HepG2 (cell line): Measurements from ENCODE around the gene CTDSP1. TPM values are rescaled to one million over a fixed set of nuclear protein-coding genes. Genes with fewer than 3 reads are reported as not detected.

Source experiments
- ATAC-seq: fragments of 200-7000 bp; cut with Tn5 transposase; 3 replicates; pipeline ENCODE4 v1.9.1; 2020; ENCODE audit warnings: mild to moderate bottlenecking, moderate library complexity
- BruUV-seq: library from RNA; stranded (reverse); fragments of 400-500 nt; replicated peaks from 2 replicates; lab custom pipeline; 2021; lab: Mats Ljungman, UMichigan
- CTCF ChIA-PET: fragments of 300-600 bp; formaldehyde crosslinking; extraction: SDS; loops from one replicate; lab custom pipeline; 2021; ENCODE audit warnings: low total read pairs, inconsistent platforms, low intra/inter-chr PET ratio; lab: Yijun Ruan, JAX
- POLR2A ChIA-PET: fragments of 350-600 bp; sonication (Branson Sonifier 250); formaldehyde crosslinking; loops from one replicate; lab custom pipeline; 2020; ENCODE audit warnings: antibody characterized with exemption, inconsistent platforms; lab: Yijun Ruan, JAX
- DNase-seq: peaks from one replicate; pipeline ENCODE4 v3.0.0-alpha.2; 2015; ENCODE audit warnings: low spot score
- FAIRE-seq: peaks from 3 replicates; lab custom pipeline; 2011; peaks lifted over from hg19 to GRCh38; lab: Jason Lieb, UNC
- H2AFZ ChIP-seq: one replicate; pipeline ENCODE4 v1.6.1; 2011; ENCODE audit warnings: low read length, inconsistent platforms
- H3K27ac ChIP-seq: fragments of 300-600 bp; 3 replicates; pipeline ENCODE4 v1.8.0; 2011; ENCODE audit warnings: mixed run types, mild to moderate bottlenecking, mixed read lengths, low read length, inconsistent platforms; ENCODE audit not compliant: insufficient read depth; ENCODE audit errors: extremely low read length
- H3K27me3 ChIP-seq, 2 experiments: fragments of 200-600 bp in 1 of 2; 2 replicates in 1 of 2; 3 replicates in 1 of 2; pipeline versions ENCODE4 v1.6.0 to v1.8.0; 2011; ENCODE audit warnings: low read length in 2 of 2, mild to moderate bottlenecking in 2 of 2, moderate library complexity in 2 of 2, inconsistent platforms in 1 of 2; ENCODE audit not compliant: insufficient read depth in 2 of 2, control insufficient read depth in 1 of 2
- H3K36me3 ChIP-seq, 2 experiments: fragments of 200-600 bp in 1 of 2; replicated peaks in 1 of 2; 2 replicates in 1 of 2; 3 replicates in 1 of 2; pipeline versions ENCODE4 v1.5.1 to v1.8.0; 2011; ENCODE audit warnings: low read length in 2 of 2, inconsistent platforms in 1 of 2; ENCODE audit not compliant: insufficient read depth in 2 of 2, control insufficient read depth in 1 of 2
- H3K4me1 ChIP-seq: 2 replicates; pipeline ENCODE4 v1.5.1; 2012; ENCODE audit warnings: low read length, inconsistent platforms; ENCODE audit not compliant: insufficient read depth
- H3K4me2 ChIP-seq: 2 replicates; pipeline ENCODE4 v1.6.0; 2011; ENCODE audit warnings: low read depth, low read length, inconsistent platforms
- H3K4me3 ChIP-seq, 3 experiments: fragments of 200-600 bp in 1 of 3; sonication (generic), shearing (Covaris generic) in 1 of 3; replicated peaks in 1 of 3; 2 replicates each; pipeline ENCODE4 v1.5.1; 2011 to 2016; ENCODE audit warnings: low read length in 3 of 3, inconsistent platforms in 2 of 3, low read depth in 2 of 3, mild to moderate bottlenecking in 2 of 3, control low read depth in 1 of 3, mixed read lengths in 1 of 3; ENCODE audit not compliant: insufficient read depth in 1 of 3
- H3K79me2 ChIP-seq: one replicate; pipeline ENCODE4 v1.6.1; 2011; ENCODE audit warnings: low read length, inconsistent platforms; ENCODE audit not compliant: insufficient read depth
- H3K9ac ChIP-seq: 2 replicates; pipeline ENCODE4 v1.6.0; 2011; ENCODE audit warnings: mild to moderate bottlenecking, low read depth, low read length, inconsistent platforms; ENCODE audit not compliant: insufficient read depth
- H3K9me3 ChIP-seq: 2 replicates; pipeline ENCODE4 v1.5.1; 2012; ENCODE audit warnings: mild to moderate bottlenecking, low read length
- H4K20me1 ChIP-seq: 2 replicates; pipeline ENCODE4 v1.6.0; 2011; ENCODE audit warnings: inconsistent platforms, mild to moderate bottlenecking, low read length, moderate library complexity; ENCODE audit not compliant: insufficient read depth
- ATF4 ChIP-seq, 2 experiments: fragments of 450-650 bp in 1 of 2; sonication (generic) in 1 of 2; formaldehyde crosslinking; IDR thresholded peaks; 2 replicates each; pipeline versions ENCODE4 v1.5.0 to v1.8.0; 2020 to 2022; ENCODE audit warnings: mild to moderate bottlenecking in 1 of 2, missing genetic modification reagents in 1 of 2
- ETV6 ChIP-seq: sonication (generic); formaldehyde crosslinking; conservative IDR thresholded peaks from 2 replicates; pipeline ENCODE4 v1.4.0; 2020; ENCODE audit warnings: missing genetic modification reagents
- FOXP1 ChIP-seq, 2 experiments: fragments of 450-650 bp in 1 of 2; IDR thresholded peaks; 2 replicates each; pipeline ENCODE4 v1.6.1; 2017 to 2018; ENCODE audit warnings: antibody characterized with exemption in 1 of 2
- HNRNPL ChIP-seq: fragments of 200-400 bp; formaldehyde crosslinking; IDR thresholded peaks from 2 replicates; pipeline ENCODE4 v1.6.1; 2017; ENCODE audit warnings: mild to moderate bottlenecking, low read depth, low read length
- KDM5B ChIP-seq: sonication (generic); formaldehyde crosslinking; IDR thresholded peaks from 2 replicates; pipeline ENCODE4 v1.4.0; 2020; ENCODE audit warnings: missing genetic modification reagents, mild to moderate bottlenecking, borderline replicate concordance
- PAWR ChIP-seq: sonication (generic); formaldehyde crosslinking; IDR thresholded peaks from 2 replicates; pipeline ENCODE4 v1.4.0; 2020; ENCODE audit warnings: missing genetic modification reagents, mild to moderate bottlenecking, borderline replicate concordance
- POLR2A ChIP-seq, 2 experiments: IDR thresholded peaks; 2 replicates each; pipeline ENCODE4 v1.6.1; 2011; ENCODE audit warnings: low read depth in 2 of 2, low read length in 2 of 2, mild to moderate bottlenecking in 1 of 2, moderate library complexity in 1 of 2; ENCODE audit not compliant: insufficient read depth in 1 of 2
- RFX5 ChIP-seq: IDR thresholded peaks from 2 replicates; pipeline ENCODE4 v1.6.1; 2011; ENCODE audit warnings: low read depth, low read length, improper control_type of control experiment
- RFXAP ChIP-seq: sonication (generic); formaldehyde crosslinking; IDR thresholded peaks from 2 replicates; pipeline ENCODE4 v1.4.0; 2020; ENCODE audit warnings: missing genetic modification reagents, borderline replicate concordance
- TCF7 ChIP-seq: sonication (generic); IDR thresholded peaks from 2 replicates; pipeline ENCODE4 v1.6.1; 2016; ENCODE audit warnings: antibody characterized with exemption, low read depth
- ZNF460 ChIP-seq: sonication (generic); formaldehyde crosslinking; IDR thresholded peaks from 2 replicates; pipeline ENCODE4 v1.5.1; 2020; ENCODE audit warnings: missing genetic modification reagents, mild to moderate bottlenecking, borderline replicate concordance
- ZNF660 ChIP-seq: sonication (generic); formaldehyde crosslinking; IDR thresholded peaks from 2 replicates; pipeline ENCODE4 v1.5.1; 2020; ENCODE audit warnings: mild to moderate bottlenecking, low read depth, missing genetic modification reagents, borderline replicate concordance
- WGBS: methylation state at CpG from one replicate; pipeline ENCODE4 v1.1.6; 2017; ENCODE audit warnings: low lambda C conversion rate; 5-methylcytosine and 5-hydroxymethylcytosine counted together
- in situ Hi-C: cut with HindIII; loops from 2 replicates; pipeline ENCODE4 v1.10.0; 2017; ENCODE audit warnings: low pct_unique_long_range_greater_than_20kb; ENCODE audit not compliant: extremely low pct_ligation_motif_present
- intact Hi-C: fragments of 100-400 bp; cut with micrococcal nuclease; formaldehyde crosslinking; loops from one replicate; pipeline ENCODE4 v1.10.0; 2022; ENCODE audit not compliant: unreplicated experiment
- polyA plus RNA-seq, 8 experiments: library from polyadenylated mRNA; depleted of rRNA in 3 of 8; stranded (reverse) in 7 of 8; unstranded in 1 of 8; fragments of >200 nt; fragmentation: Illumina TruSeq in 4 of 8; extraction: Trizol in 4 of 8; gene quantifications; 2 replicates each; pipeline versions ENCODE4 v1.2.1 to v1.2.3, GENCODE V29; 2011 to 2016; ENCODE audit warnings: low read depth in 4 of 8, missing spikeins in 1 of 8, mixed read lengths in 1 of 8; ENCODE audit not compliant: insufficient read depth in 1 of 8
- total RNA-seq, 5 experiments: library from RNA; depleted of rRNA; stranded (reverse); fragments of >200 nt; fragmentation: Illumina TruSeq; extraction: Trizol; gene quantifications; 2 replicates each; pipeline ENCODE4 v1.2.3, GENCODE V29; 2016; ENCODE audit warnings: low read depth in 1 of 5
- TF ChIP-seq, protein P1 (sequence below): sonication (generic); formaldehyde crosslinking; IDR thresholded peaks from 2 replicates; pipeline ENCODE4; 2020; ENCODE audit warnings: missing genetic modification reagents, mild to moderate bottlenecking, borderline replicate concordance
- TF ChIP-seq, protein P2 (sequence below): sonication (generic); formaldehyde crosslinking; IDR thresholded peaks from 2 replicates; pipeline ENCODE4 v1.4.0; 2020; ENCODE audit warnings: missing genetic modification reagents
- TF ChIP-seq, protein P3 (sequence below), 2 experiments: sonication (generic) in 1 of 2; formaldehyde crosslinking in 1 of 2; IDR thresholded peaks; 2 replicates each; pipeline versions ENCODE4 v1.4.0 to v1.6.1; 2018 to 2020; ENCODE audit warnings: missing genetic modification reagents in 2 of 2, borderline replicate concordance in 1 of 2, low read depth in 1 of 2, mild to moderate bottlenecking in 1 of 2, missing biosample characterization in 1 of 2

CTDSP1 gene
- total and polyA plus RNA-seq, 2 of the 13 experiments (the other 11 are each of a cell fraction or from before 2014, with no cell fraction given), result 91.0 to 268 TPM

DNA sequence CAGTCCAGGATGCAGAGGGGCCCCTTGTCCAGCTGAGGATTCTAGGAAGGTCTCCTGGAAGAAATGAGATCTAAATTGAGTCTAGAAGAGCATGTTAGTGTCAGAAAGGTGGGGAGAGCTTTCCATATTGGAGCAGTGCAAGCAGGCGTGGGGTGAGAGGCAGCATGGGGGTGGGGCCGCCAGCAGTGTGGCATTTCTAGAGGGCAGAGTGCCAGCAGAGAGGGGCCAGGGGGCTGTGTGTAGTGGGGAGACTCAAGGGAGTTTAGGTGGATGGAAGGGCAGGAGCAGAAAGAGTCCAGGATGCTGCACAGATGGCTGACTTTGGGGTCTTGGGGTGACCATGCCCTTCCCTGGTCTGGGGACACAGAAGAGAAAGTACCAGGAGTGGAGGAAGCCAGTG, 21.4 kb downstream of the CTDSP1 start:
- 95% methylated on average over 2 of the region's 2 CpGs for WGBS
- Histone ChIP-seq H3K27ac (no peak overlapping the region), H3K36me3 (peaks cover 18 to 35% of the 10 kb centered on the region in 2 experiments; a peak in 4 of 5 replicates), H3K4me2 (peak overlapping the region; percentile 95), H3K9me3 (no peaks in the 10 kb centered on the region), H4K20me1 (peaks cover 11% of the 10 kb centered on the region; the same call in 1 of the 2 replicates), H3K79me2 (peaks cover 30% of the 10 kb centered on the region), H3K4me1 (peaks cover 57% of the 10 kb centered on the region), H3K9ac (no peak overlapping the region; the same call in 1 of the 2 replicates), H3K4me3 (peak overlapping the region in 1 of 3 experiments; percentile 89; a peak in 2 of 6 replicates), H3K27me3 (no peaks in the 10 kb centered on the region; a peak in 1 of 5 replicates), H2AFZ (no peak overlapping the region)
- CTCF ChIA-PET, result no interaction called here
- ATAC-seq, result no peak
- POLR2A ChIA-PET, result interaction anchor here (1.2 to 5.6 kb wide), 5 partner anchors 11 to 128 kb away, joined by 4 to 59 read pairs (median 8); partner anchors contain the start of gene CTDSP1
- no peak for FAIRE-seq
- in situ Hi-C loops, result no loop called here
- intact Hi-C loops, result no loop called here
- no peak for DNase-seq
- no TSS peak for BruUV-seq
- TF ChIP-seq PAWR (CRISPR knock-in tag), result no peak
- TF ChIP-seq, protein P1, sequence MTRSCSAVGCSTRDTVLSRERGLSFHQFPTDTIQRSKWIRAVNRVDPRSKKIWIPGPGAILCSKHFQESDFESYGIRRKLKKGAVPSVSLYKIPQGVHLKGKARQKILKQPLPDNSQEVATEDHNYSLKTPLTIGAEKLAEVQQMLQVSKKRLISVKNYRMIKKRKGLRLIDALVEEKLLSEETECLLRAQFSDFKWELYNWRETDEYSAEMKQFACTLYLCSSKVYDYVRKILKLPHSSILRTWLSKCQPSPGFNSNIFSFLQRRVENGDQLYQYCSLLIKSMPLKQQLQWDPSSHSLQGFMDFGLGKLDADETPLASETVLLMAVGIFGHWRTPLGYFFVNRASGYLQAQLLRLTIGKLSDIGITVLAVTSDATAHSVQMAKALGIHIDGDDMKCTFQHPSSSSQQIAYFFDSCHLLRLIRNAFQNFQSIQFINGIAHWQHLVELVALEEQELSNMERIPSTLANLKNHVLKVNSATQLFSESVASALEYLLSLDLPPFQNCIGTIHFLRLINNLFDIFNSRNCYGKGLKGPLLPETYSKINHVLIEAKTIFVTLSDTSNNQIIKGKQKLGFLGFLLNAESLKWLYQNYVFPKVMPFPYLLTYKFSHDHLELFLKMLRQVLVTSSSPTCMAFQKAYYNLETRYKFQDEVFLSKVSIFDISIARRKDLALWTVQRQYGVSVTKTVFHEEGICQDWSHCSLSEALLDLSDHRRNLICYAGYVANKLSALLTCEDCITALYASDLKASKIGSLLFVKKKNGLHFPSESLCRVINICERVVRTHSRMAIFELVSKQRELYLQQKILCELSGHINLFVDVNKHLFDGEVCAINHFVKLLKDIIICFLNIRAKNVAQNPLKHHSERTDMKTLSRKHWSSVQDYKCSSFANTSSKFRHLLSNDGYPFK (CRISPR knock-in tag), result peak; percentile 12; the same call in 1 of the 2 replicates
- no peak for TF ChIP-seq ZNF660 (CRISPR knock-in tag)
- no peak for TF ChIP-seq RFXAP (CRISPR knock-in tag)
- TF ChIP-seq ETV6 (CRISPR knock-in tag), result no peak
- no peak for TF ChIP-seq TCF7
- 0 out of 2 replicates have a peak, but pooled peaks have one; percentile 1 for TF ChIP-seq KDM5B
- no peak for TF ChIP-seq ZNF460 (CRISPR knock-in tag)
- no peak for TF ChIP-seq ATF4 (CRISPR knock-in tag; IDR thresholded peaks at IDR 0.05)
- TF ChIP-seq, protein P2, sequence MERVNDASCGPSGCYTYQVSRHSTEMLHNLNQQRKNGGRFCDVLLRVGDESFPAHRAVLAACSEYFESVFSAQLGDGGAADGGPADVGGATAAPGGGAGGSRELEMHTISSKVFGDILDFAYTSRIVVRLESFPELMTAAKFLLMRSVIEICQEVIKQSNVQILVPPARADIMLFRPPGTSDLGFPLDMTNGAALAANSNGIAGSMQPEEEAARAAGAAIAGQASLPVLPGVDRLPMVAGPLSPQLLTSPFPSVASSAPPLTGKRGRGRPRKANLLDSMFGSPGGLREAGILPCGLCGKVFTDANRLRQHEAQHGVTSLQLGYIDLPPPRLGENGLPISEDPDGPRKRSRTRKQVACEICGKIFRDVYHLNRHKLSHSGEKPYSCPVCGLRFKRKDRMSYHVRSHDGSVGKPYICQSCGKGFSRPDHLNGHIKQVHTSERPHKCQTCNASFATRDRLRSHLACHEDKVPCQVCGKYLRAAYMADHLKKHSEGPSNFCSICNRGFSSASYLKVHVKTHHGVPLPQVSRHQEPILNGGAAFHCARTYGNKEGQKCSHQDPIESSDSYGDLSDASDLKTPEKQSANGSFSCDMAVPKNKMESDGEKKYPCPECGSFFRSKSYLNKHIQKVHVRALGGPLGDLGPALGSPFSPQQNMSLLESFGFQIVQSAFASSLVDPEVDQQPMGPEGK, result 0 out of 2 replicates have a peak, but pooled peaks have one; percentile 21
- peak in 1 of 2 experiments; percentile 34; a peak in 1 of 4 replicates for TF ChIP-seq POLR2A (IDR thresholded peaks at IDR 0.05; ENCODE audit: insufficient read depth in 1 of 2, low read depth in 2 of 2, low read length in 2 of 2)
- TF ChIP-seq RFX5, result no peak
- TF ChIP-seq FOXP1 (IDR thresholded peaks at IDR 0.05), result no peak
- no peak for TF ChIP-seq FOXP1 (CRISPR knock-in tag; IDR thresholded peaks at IDR 0.05)
- 0 out of 2 replicates have a peak, but pooled peaks have one; percentile 52 for TF ChIP-seq HNRNPL
- TF ChIP-seq, protein P3, sequence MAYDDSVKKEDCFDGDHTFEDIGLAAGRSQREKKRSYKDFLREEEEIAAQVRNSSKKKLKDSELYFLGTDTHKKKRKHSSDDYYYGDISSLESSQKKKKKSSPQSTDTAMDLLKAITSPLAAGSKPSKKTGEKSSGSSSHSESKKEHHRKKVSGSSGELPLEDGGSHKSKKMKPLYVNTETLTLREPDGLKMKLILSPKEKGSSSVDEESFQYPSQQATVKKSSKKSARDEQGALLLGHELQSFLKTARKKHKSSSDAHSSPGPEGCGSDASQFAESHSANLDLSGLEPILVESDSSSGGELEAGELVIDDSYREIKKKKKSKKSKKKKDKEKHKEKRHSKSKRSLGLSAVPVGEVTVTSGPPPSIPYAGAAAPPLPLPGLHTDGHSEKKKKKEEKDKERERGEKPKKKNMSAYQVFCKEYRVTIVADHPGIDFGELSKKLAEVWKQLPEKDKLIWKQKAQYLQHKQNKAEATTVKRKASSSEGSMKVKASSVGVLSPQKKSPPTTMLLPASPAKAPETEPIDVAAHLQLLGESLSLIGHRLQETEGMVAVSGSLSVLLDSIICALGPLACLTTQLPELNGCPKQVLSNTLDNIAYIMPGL (CRISPR knock-in tag; IDR thresholded peaks at IDR 0.05; ENCODE audit: borderline replicate concordance in 1 of 2, low read depth in 1 of 2), result no peak
